DOHH2 (cell line): ENCODE measurements around the gene RALGDS.

Experiments used
- H3F3A ChIP-seq: fragments of 200-600 bp; sonication (generic), shearing (Covaris generic); 2 replicates; pipeline ENCODE4 v1.6.0; 2016; ENCODE audit warnings: antibody characterized with exemption, mild to moderate bottlenecking; ENCODE audit not compliant: control insufficient read depth, insufficient read depth
- H3K27ac ChIP-seq: fragments of 200-600 bp; sonication (generic); 2 replicates; pipeline ENCODE4 v1.5.1; 2014; ENCODE audit warnings: low read depth, mild to moderate bottlenecking, low read length, moderate library complexity
- H3K27me3 ChIP-seq: fragments of 200-600 bp; sonication (generic); 2 replicates; pipeline ENCODE4 v1.6.1; 2014; ENCODE audit warnings: mild to moderate bottlenecking, low read length, mixed read lengths; ENCODE audit not compliant: control insufficient read depth
- H3K36me3 ChIP-seq: fragments of 200-600 bp; sonication (generic); 2 replicates; pipeline ENCODE4 v1.6.1; 2014; ENCODE audit warnings: mild to moderate bottlenecking, low read length, moderate library complexity, mixed read lengths; ENCODE audit not compliant: control insufficient read depth
- H3K4me1 ChIP-seq: fragments of 200-600 bp; sonication (generic); 2 replicates; pipeline ENCODE4 v1.6.1; 2014; ENCODE audit warnings: mild to moderate bottlenecking, low read length, mixed read lengths; ENCODE audit not compliant: control insufficient read depth
- H3K4me2 ChIP-seq: fragments of 200-600 bp; sonication (generic); 2 replicates; pipeline ENCODE4 v1.6.0; 2014; ENCODE audit warnings: mild to moderate bottlenecking, low read length, moderate library complexity
- H3K4me3 ChIP-seq: fragments of 200-600 bp; sonication (generic); 2 replicates; pipeline ENCODE4 v1.5.1; 2014; ENCODE audit warnings: mild to moderate bottlenecking, low read length, mixed read lengths
- H3K79me2 ChIP-seq: fragments of 200-600 bp; sonication (generic); 2 replicates; pipeline ENCODE4 v1.6.1; 2014; ENCODE audit warnings: mild to moderate bottlenecking, low read length, mixed read lengths; ENCODE audit not compliant: control insufficient read depth
- H3K9me2 ChIP-seq: fragments of 200-600 bp; sonication (generic); replicated peaks from 2 replicates; pipeline ENCODE4 v1.6.1; 2014; ENCODE audit warnings: mild to moderate bottlenecking, low read length, mixed read lengths; ENCODE audit not compliant: control insufficient read depth
- H3K9me3 ChIP-seq: fragments of 200-600 bp; sonication (generic); 2 replicates; pipeline ENCODE4 v1.6.1; 2014; ENCODE audit warnings: antibody characterized with exemption, low read length, mixed read lengths; ENCODE audit not compliant: control insufficient read depth, insufficient read depth
- H4K20me1 ChIP-seq: fragments of 200-600 bp; sonication (generic); 2 replicates; pipeline ENCODE4 v1.6.0; 2014; ENCODE audit warnings: low read depth, mild to moderate bottlenecking, antibody characterized with exemption, low read length, moderate library complexity; ENCODE audit not compliant: control insufficient read depth, insufficient read depth
- EZH2phosphoT487 ChIP-seq: fragments of 200-600 bp; sonication (generic); IDR thresholded peaks from 2 replicates; pipeline ENCODE4 v1.6.1; 2017; ENCODE audit warnings: borderline replicate concordance, mild to moderate bottlenecking, antibody characterized with exemption, low read length, moderate library complexity, mixed read lengths
- TF ChIP-seq, protein P1 (sequence below): fragments of 200-600 bp; sonication (generic); IDR thresholded peaks from one replicate; pipeline ENCODE4 v1.5.1; 2014; ENCODE audit warnings: antibody characterized with exemption, mild to moderate bottlenecking, low read depth, low read length; ENCODE audit not compliant: poor library complexity, severe bottlenecking

Gene RALGDS

GRCh38 chr9:133166392-133166791, 45.4 kb upstream of the RALGDS start:
- no peak overlapping the region for H3K4me2 ChIP-seq
- H3F3A ChIP-seq = no peaks in the 10 kb centered on the region
- peaks cover 24% of the 10 kb centered on the region for H3K4me1 ChIP-seq
- peaks cover 10% of the 10 kb centered on the region for H3K27me3 ChIP-seq
- H3K27ac ChIP-seq = no peak overlapping the region
- H3K36me3 ChIP-seq = no peaks in the 10 kb centered on the region
- TF ChIP-seq, protein P1, sequence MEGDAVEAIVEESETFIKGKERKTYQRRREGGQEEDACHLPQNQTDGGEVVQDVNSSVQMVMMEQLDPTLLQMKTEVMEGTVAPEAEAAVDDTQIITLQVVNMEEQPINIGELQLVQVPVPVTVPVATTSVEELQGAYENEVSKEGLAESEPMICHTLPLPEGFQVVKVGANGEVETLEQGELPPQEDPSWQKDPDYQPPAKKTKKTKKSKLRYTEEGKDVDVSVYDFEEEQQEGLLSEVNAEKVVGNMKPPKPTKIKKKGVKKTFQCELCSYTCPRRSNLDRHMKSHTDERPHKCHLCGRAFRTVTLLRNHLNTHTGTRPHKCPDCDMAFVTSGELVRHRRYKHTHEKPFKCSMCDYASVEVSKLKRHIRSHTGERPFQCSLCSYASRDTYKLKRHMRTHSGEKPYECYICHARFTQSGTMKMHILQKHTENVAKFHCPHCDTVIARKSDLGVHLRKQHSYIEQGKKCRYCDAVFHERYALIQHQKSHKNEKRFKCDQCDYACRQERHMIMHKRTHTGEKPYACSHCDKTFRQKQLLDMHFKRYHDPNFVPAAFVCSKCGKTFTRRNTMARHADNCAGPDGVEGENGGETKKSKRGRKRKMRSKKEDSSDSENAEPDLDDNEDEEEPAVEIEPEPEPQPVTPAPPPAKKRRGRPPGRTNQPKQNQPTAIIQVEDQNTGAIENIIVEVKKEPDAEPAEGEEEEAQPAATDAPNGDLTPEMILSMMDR = no peak
- no peak for TF ChIP-seq EZH2phosphoT487
- no peaks in the 10 kb centered on the region for H4K20me1 ChIP-seq
- no peaks in the 10 kb centered on the region for H3K79me2 ChIP-seq
- H3K9me2 ChIP-seq = no peaks in the 10 kb centered on the region
- no peaks in the 10 kb centered on the region for H3K9me3 ChIP-seq
- no peak overlapping the region for H3K4me3 ChIP-seq

- H3K4me2 ChIP-seq = no peak overlapping the region
- no peaks in the 10 kb centered on the region for H3K9me3 ChIP-seq
- peaks cover 16% of the 10 kb centered on the region for H3K4me1 ChIP-seq
- H3K79me2 ChIP-seq = no peaks in the 10 kb centered on the region
- H3K27ac ChIP-seq = no peak overlapping the region
- 0 out of 2 replicates have a peak, but pooled peaks cover under 1% of the 10 kb centered on the region for H3K36me3 ChIP-seq
- TF ChIP-seq, protein P1 = no peak
- H4K20me1 ChIP-seq = no peaks in the 10 kb centered on the region
- no peak overlapping the region for H3K4me3 ChIP-seq
- H3F3A ChIP-seq = no peaks in the 10 kb centered on the region
- H3K27me3 ChIP-seq = 0 out of 2 replicates have a peak, but pooled peaks cover 2% of the 10 kb centered on the region
- no peaks in the 10 kb centered on the region for H3K9me2 ChIP-seq
These were observed 44.4 kb upstream of the RALGDS start for GRCh38 chr9:133165452-133165730.

- Histone ChIP-seq H3K9me2 (no peaks in the 10 kb centered on the region), H3K27ac (no peak overlapping the region), H3K27me3 (0 out of 2 replicates have a peak, but pooled peaks cover 2% of the 10 kb centered on the region), H3K79me2 (no peaks in the 10 kb centered on the region), H4K20me1 (no peaks in the 10 kb centered on the region), H3F3A (no peaks in the 10 kb centered on the region), H3K4me2 (peak overlapping the region; percentile 61), H3K36me3 (0 out of 2 replicates have a peak, but pooled peaks cover 3% of the 10 kb centered on the region), H3K9me3 (no peaks in the 10 kb centered on the region), H3K4me1 (peaks cover 16% of the 10 kb centered on the region), H3K4me3 (peak overlapping the region; percentile 62)
- TF ChIP-seq, protein P1 = no peak
- TF ChIP-seq EZH2phosphoT487 = no peak
These were observed 43.2 kb upstream of the RALGDS start for GRCh38 chr9:133164191-133164590.
